Adrenal gland (tissue), 5 donors: Measurements from ENCODE around the gene ZNF669.
"Not testable (repeated sequence)": the region's sequence is repeated elsewhere in the genome, so short reads cannot be mapped to it uniquely, and the experiment has no call there.

Experiments
- CTCF ChIP-seq, 6 experiments: fragments of 450-650 bp in 4 of 6; fragments of 200-600 bp in 2 of 6; sonication (generic) in 1 of 6; IDR thresholded peaks; 1 replicate in 5 of 6; 2 replicates in 1 of 6; pipeline versions ENCODE4 v1.5.1 to v1.8.0; 2016 to 2021; ENCODE audit warnings: antibody characterized with exemption in 6 of 6, mild to moderate bottlenecking in 2 of 6, moderate library complexity in 1 of 6
- POLR2A ChIP-seq, 2 donors: fragments of 450-650 bp; IDR thresholded peaks; one replicate each; pipeline ENCODE4 v1.6.1; 2017; ENCODE audit warnings: antibody characterized with exemption in 2 of 2, mild to moderate bottlenecking in 2 of 2, moderate library complexity in 1 of 2
- donor health status: DM: no; HTN: no; CAD: no.

GRCh38 chr1:247126166-247126565 is 22.0 kb upstream of the ZNF669 start:
- not testable (repeated sequence) for TF ChIP-seq CTCF, POLR2A (IDR thresholded peaks at IDR 0.05)
